ENCODE results near the gene KIF25. TPM values are rescaled to one million over a fixed set of nuclear protein-coding genes. Genes with fewer than 3 reads are reported as not detected.

The KIF25 gene, protein sequence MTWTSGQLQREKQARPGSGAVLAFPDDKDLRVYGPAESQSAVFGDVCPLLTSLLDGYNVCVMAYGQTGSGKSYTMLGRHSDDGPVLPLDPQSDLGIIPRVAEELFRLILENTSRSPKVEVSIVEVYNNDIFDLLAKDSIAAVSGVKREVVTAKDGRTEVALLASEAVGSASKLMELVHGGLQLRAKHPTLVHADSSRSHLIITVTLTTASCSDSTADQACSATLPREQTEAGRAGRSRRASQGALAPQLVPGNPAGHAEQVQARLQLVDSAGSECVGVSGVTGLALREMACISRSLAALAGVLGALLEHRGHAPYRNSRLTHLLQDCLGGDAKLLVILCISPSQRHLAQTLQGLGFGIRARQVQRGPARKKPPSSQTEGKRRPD
- total RNA-seq: under 1 TPM in 1 of 4 donors, not detected in 3; 0.16 TPM

DNA sequence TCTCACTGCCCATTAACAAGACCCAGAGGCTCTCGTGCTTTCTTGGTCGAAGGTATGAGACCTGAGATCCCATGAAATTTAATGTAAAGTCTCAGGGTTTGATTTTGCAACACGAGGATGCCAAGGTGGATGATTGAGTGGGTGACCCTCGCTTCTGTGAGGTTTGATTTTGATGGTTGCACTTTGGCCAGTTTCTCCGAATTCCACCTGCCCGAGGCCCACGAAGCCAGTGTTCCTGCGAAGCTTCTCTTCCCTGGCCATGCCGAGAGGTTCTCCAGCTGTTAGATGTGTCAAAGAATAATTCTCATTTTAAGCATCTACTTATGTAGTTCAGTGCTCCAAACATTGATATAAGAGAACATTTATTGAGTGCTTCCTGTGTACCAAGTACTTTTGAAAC, at the start of gene KIF25:
Gene KIF25, plus strand, starts transcription at position 30 of the 400 bp plus-strand sequence. CDS start 31,915 bp downstream, outside the sequence.
- Histone ChIP-seq H3K27ac (no peak within 1 kb of the TSS), H3K4me1 (no peaks in the 10 kb centered on the region), H3K27me3 (peaks cover 47% of the 10 kb centered on the region), H3K9me3 (no peaks in the 10 kb centered on the region), H3K4me3 (no peak within 1 kb of the TSS), H3K36me3 (no peaks in the 10 kb centered on the region)
- TF ChIP-seq POLR2A (IDR thresholded peaks at IDR 0.05) (no peak), EP300 (IDR thresholded peaks at IDR 0.05) (no peak), POLR2AphosphoS5 (IDR thresholded peaks at IDR 0.05) (no peak)
- TF ChIP-seq, protein P1, sequence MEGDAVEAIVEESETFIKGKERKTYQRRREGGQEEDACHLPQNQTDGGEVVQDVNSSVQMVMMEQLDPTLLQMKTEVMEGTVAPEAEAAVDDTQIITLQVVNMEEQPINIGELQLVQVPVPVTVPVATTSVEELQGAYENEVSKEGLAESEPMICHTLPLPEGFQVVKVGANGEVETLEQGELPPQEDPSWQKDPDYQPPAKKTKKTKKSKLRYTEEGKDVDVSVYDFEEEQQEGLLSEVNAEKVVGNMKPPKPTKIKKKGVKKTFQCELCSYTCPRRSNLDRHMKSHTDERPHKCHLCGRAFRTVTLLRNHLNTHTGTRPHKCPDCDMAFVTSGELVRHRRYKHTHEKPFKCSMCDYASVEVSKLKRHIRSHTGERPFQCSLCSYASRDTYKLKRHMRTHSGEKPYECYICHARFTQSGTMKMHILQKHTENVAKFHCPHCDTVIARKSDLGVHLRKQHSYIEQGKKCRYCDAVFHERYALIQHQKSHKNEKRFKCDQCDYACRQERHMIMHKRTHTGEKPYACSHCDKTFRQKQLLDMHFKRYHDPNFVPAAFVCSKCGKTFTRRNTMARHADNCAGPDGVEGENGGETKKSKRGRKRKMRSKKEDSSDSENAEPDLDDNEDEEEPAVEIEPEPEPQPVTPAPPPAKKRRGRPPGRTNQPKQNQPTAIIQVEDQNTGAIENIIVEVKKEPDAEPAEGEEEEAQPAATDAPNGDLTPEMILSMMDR (IDR thresholded peaks at IDR 0.05): no peak
- 40 to 41% methylated on average over 3 to 7 of the region's 9 CpGs for WGBS, 2 donors (ENCODE audit: low coverage in 1 of 2)
- ATAC-seq: no peak

DNA sequence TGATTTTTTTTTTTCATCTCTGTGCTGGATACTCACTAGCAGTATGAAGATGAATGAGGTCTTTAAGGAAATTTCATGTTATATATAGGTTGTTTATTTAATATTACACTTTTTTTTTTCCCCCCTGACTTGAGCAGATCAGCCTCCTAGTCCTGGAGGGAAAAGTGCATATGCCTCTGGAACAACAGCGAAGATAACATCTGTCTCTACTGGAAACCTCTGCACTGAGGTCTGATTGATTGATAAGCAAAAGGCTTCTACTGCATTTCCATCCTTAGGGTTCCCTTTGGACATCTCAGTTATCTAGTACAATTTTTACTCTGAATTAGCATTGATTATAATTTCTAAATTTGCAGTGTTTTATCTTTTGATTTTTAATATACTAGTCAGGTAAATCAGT, 49.8 kb upstream of the KIF25 start:
- TF ChIP-seq POLR2AphosphoS5 (IDR thresholded peaks at IDR 0.05): no peak
- no peak for TF ChIP-seq EP300 (IDR thresholded peaks at IDR 0.05)
- TF ChIP-seq, protein P1 (IDR thresholded peaks at IDR 0.05): no peak
- TF ChIP-seq POLR2A (IDR thresholded peaks at IDR 0.05): no peak
- WGBS, 2 donors (ENCODE audit: low coverage in 1 of 2): 100% methylated on average over 1 of the region's 1 CpG
- Histone ChIP-seq H3K27me3 (no peaks in the 10 kb centered on the region), H3K27ac (no peak overlapping the region), H3K4me3 (no peak overlapping the region), H3K9me3 (no peaks in the 10 kb centered on the region), H3K4me1 (no peaks in the 10 kb centered on the region), H3K36me3 (peaks cover 19 to 99% of the 10 kb centered on the region in 2 donors)
- no peak for ATAC-seq

DNA sequence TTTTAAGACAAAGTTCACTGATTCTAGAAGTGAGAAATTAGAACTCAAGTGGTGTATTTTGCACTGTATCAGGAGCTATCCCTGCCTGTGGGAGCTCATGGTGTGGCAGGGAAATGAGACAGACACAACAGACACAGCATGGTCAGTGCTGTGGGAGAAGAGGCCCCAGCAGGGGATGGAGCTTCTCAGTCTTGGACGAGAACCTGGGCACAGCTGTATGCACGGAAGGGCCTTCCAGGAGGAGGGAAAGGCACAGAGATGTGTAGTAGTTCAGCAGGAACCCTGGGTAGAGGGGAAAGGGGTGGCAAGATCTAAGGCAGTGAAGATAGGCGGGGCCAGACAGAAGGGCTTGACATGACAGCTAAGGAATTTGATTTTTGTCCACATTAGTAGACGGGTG, 48.8 kb upstream of the KIF25 start:
- ATAC-seq: no peak
- TF ChIP-seq POLR2A (IDR thresholded peaks at IDR 0.05) (no peak), POLR2AphosphoS5 (IDR thresholded peaks at IDR 0.05) (no peak), EP300 (IDR thresholded peaks at IDR 0.05) (no peak)
- TF ChIP-seq, protein P1 (IDR thresholded peaks at IDR 0.05): no peak
- H3K27ac ChIP-seq: no peak overlapping the region
- H3K27me3 ChIP-seq: no peaks in the 10 kb centered on the region
- H3K36me3 ChIP-seq: peaks cover 19 to 96% of the 10 kb centered on the region in 2 donors
- WGBS, 2 donors (ENCODE audit: low coverage in 1 of 2): 67 to 75% methylated on average over 3 to 4 of the region's 4 CpGs
- H3K4me3 ChIP-seq: no peak overlapping the region
- no peaks in the 10 kb centered on the region for H3K9me3 ChIP-seq
- H3K4me1 ChIP-seq: no peaks in the 10 kb centered on the region

DNA sequence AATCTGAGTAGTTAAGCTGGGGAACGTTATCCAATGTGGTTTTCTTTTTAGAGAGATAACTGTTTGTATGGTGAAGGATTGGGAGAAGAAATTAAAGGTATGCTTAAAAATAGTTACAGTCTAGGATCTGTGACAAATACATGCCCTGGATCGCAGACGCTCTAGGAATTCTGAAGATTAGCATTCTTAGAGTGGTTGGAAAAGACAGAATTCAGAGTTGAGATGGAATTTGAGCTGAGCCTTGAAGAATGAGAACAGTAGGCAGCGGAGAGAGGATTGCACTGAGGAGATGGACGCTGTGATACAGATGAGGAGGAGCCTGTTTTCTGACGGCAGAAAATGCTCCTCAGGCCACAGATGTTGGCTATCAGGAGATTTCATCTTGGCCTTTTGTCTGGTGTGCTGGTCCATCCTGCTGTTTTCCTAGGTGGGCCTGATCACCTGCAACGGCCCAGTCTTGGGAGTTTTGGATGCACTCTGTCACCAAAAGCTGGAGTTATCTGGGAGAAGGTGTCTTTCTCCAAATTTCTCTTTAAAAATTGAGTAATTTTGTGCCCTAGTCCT, 48.3 kb upstream of the KIF25 start:
- Histone ChIP-seq H3K9me3 (no peaks in the 10 kb centered on the region), H3K4me3 (no peak overlapping the region), H3K36me3 (peaks cover 14 to 96% of the 10 kb centered on the region in 2 donors), H3K4me1 (no peaks in the 10 kb centered on the region), H3K27me3 (no peaks in the 10 kb centered on the region), H3K27ac (no peak overlapping the region)
- WGBS, 2 donors (ENCODE audit: low coverage in 1 of 2): 73 to 90% methylated on average over 5 to 6 of the region's 7 CpGs
- no peak for ATAC-seq
- TF ChIP-seq, protein P1 (IDR thresholded peaks at IDR 0.05): no peak
- no peak for TF ChIP-seq POLR2A (IDR thresholded peaks at IDR 0.05)
- no peak for TF ChIP-seq EP300 (IDR thresholded peaks at IDR 0.05)
- no peak for TF ChIP-seq POLR2AphosphoS5 (IDR thresholded peaks at IDR 0.05)
